CD4-positive, alpha-beta T cell treated with Interleukin-12 subunit alpha and Interleukin-12 subunit beta, for 1 hour (primary cell): ENCODE measurements around the gene C9orf72.
"Not testable (repeated sequence)": the region's sequence is repeated elsewhere in the genome, so short reads cannot be mapped to it uniquely, and the experiment has no call there.

Experiments
- DNase-seq: peaks from one replicate; pipeline ENCODE4 v3.0.0-alpha.2; 2020

The C9orf72 gene

DNA sequence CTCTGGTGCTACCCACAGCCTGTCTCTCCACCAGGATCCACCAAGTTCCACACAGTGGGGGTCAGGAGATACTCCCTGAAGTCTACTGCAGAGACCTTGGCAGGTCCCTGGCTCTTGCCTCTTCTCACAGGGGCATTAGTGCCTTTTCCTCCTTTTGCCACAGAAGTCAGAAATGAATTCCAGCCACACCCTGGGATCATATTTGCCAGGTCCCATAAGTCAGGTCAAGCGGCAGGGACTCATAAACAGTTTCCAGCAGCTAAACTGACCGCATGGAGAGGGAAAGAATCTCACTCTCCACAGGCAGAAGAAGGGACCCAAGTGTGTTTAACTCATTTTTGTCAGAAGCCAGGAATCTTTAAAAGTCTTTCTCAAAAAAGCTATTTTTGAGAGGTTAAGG lies 62.5 kb downstream of the C9orf72 start:
- DNase-seq, result no peak

- no peak for DNase-seq
Measured at GRCh38 chr9:27506981-27507380, 66.3 kb downstream of the C9orf72 start.

- DNase-seq, result no peak
Measured at GRCh38 chr9:27505744-27506161, 67.5 kb downstream of the C9orf72 start.

DNA sequence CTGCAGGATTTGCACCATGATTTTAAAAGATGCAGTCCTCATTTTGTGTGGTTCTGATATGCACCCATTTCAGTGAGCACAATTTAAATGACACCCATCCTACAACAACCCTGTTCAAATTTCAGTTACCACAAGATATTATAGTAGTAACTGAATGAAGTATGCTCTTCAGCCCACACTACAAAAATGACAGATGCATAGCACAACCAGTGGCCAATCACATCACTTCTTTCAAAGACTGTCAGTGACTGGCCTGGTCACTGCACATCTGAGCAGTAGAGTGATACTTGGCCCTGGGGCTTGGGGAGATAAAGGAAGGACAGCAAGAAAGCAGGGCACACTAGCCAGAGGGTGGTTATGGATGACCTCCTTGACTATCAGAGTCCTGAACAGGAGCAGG lies 69.0 kb downstream of the C9orf72 start:
- DNase-seq, result no peak

DNA sequence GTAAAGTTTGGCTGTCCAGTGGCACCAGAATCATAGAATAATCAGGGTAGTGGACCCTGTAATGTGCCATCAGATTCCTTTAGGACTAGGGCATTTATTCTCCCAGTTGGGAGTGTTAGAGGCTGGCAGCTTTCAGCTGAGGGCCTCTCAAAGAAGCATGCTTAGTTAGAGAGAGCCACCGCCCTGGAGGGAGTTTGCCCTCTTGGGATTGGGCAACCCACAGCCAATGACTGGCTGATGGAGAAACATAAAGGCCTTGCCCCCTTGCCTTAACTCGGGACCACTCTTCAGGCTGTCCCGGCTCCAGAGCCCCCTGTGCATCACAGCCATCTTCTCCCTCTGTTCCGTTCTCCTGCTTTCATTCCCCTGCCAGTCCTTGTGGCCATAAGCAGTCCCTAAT lies 69.7 kb downstream of the C9orf72 start:
- DNase-seq, result no peak

GRCh38 chr9:27500902-27501301 lies 72.4 kb downstream of the C9orf72 start:
- not testable (repeated sequence) for DNase-seq

GRCh38 chr9:27499451-27499850 lies 73.8 kb downstream of the C9orf72 start:
- DNase-seq, result no peak

- no peak for DNase-seq
Measured at GRCh38 chr9:27497883-27498417, 75.3 kb downstream of the C9orf72 start.
